Activated CD8-positive, alpha-beta T cell treated with anti-CD3 and anti-CD28 coated beads for 36 hours (primary cell): ENCODE measurements around the gene PPP2R2B. TPM values are rescaled to one million over a fixed set of nuclear protein-coding genes. Genes with fewer than 3 reads are reported as not detected.
"Not testable (repeated sequence)": the region's sequence is repeated elsewhere in the genome, so short reads cannot be mapped to it uniquely, and the experiment has no call there.

Experiments
- ATAC-seq: fragments of 200-7000 bp; cut with Tn5 transposase; one replicate; pipeline ENCODE4 v1.10.0; 2021; ENCODE audit warnings: mild to moderate bottlenecking, moderate library complexity
- CTCF ChIA-PET: fragments of 350-600 bp; sonication (Branson Sonifier 250); formaldehyde crosslinking; loops from one replicate; lab custom pipeline; 2021; ENCODE audit warnings: antibody characterized with exemption; lab: Charles Lee
- POLR2A ChIA-PET: fragments of 350-600 bp; sonication (Branson Sonifier 250); formaldehyde crosslinking; loops from one replicate; lab custom pipeline; 2021; ENCODE audit warnings: antibody characterized with exemption; lab: Charles Lee
- DNase-seq: peaks from one replicate; pipeline ENCODE4 v3.0.0-alpha.2; 2020
- H3K27ac Mint-ChIP-seq: one replicate; pipeline ENCODE4 v1.8.0; 2021; ENCODE audit warnings: mild to moderate bottlenecking, mixed read lengths
- H3K27me3 Mint-ChIP-seq: one replicate; pipeline ENCODE4 v1.8.0; 2021; ENCODE audit warnings: mixed read lengths
- H3K36me3 Mint-ChIP-seq: one replicate; pipeline ENCODE4 v1.8.0; 2021; ENCODE audit warnings: low read depth, mixed read lengths
- H3K4me1 Mint-ChIP-seq: one replicate; pipeline ENCODE4 v1.8.0; 2021; ENCODE audit warnings: low read depth, mixed read lengths
- H3K4me3 Mint-ChIP-seq: one replicate; pipeline ENCODE4 v1.8.0; 2021; ENCODE audit warnings: mild to moderate bottlenecking, moderate library complexity, mixed read lengths
- H3K9me3 Mint-ChIP-seq: one replicate; pipeline ENCODE4 v1.8.0; 2021; ENCODE audit warnings: mixed read lengths
- intact Hi-C: fragments of 100-400 bp; cut with micrococcal nuclease; formaldehyde crosslinking; loops from one replicate; pipeline ENCODE4 v1.10.0; 2022
- total RNA-seq, 2 experiments: library from RNA; stranded (reverse); gene quantifications; one replicate each; pipeline ENCODE4 v1.2.3, GENCODE V29; 2021
- TF ChIP-seq, protein P1 (sequence below): fragments of 200-600 bp; IDR thresholded peaks from one replicate; pipeline ENCODE4 v1.8.0; 2022; ENCODE audit warnings: antibody characterized with exemption, mild to moderate bottlenecking

The PPP2R2B gene
- total RNA-seq, 2 experiments from 2014 or later = 0.56 to 0.65 TPM

GRCh38 chr5:146562461-146562860 is 316.1 kb downstream of the PPP2R2B start:
- Mint-ChIP-seq H3K27me3 (peaks cover 3% of the 10 kb centered on the region), H3K36me3 (no peaks in the 10 kb centered on the region), H3K4me3 (no peak overlapping the region), H3K27ac (no peak overlapping the region), H3K4me1 (peaks cover 5% of the 10 kb centered on the region), H3K9me3 (no peaks in the 10 kb centered on the region)
- no peak for DNase-seq
- intact Hi-C loops = no loop called here
- ATAC-seq = no peak
- CTCF ChIA-PET = interaction anchor here (0.8 to 2.8 kb wide), 5 partner anchors 29 to 626 kb away, joined by 3 to 9 read pairs (median 4); no protein-coding TSS in a partner anchor
- POLR2A ChIA-PET = no interaction called here
- TF ChIP-seq, protein P1, sequence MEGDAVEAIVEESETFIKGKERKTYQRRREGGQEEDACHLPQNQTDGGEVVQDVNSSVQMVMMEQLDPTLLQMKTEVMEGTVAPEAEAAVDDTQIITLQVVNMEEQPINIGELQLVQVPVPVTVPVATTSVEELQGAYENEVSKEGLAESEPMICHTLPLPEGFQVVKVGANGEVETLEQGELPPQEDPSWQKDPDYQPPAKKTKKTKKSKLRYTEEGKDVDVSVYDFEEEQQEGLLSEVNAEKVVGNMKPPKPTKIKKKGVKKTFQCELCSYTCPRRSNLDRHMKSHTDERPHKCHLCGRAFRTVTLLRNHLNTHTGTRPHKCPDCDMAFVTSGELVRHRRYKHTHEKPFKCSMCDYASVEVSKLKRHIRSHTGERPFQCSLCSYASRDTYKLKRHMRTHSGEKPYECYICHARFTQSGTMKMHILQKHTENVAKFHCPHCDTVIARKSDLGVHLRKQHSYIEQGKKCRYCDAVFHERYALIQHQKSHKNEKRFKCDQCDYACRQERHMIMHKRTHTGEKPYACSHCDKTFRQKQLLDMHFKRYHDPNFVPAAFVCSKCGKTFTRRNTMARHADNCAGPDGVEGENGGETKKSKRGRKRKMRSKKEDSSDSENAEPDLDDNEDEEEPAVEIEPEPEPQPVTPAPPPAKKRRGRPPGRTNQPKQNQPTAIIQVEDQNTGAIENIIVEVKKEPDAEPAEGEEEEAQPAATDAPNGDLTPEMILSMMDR = no peak

DNA sequence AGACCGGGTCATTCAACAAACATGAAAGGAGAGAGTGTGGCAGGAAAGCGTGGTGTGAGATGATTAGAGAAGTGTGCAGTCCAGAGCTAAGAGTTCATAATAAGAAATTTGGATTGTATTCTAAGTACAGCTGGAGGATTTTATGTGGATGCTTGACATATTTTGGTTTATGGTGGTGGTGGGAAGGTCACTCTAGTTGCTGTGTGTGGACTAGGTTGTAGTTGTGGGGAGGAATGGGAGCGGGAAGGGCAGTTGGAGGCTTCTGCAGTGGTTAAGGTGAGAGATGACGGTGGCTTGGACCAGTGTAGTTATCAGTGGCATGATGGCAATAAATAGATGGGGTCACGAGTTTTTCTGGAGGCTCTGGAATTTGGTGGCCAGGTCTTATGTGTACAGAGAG is 316.8 kb downstream of the PPP2R2B start:
- POLR2A ChIA-PET = interaction anchor here (0.7 kb wide), 1 partner anchor 29 kb away, joined by 4 read pairs; no protein-coding TSS in a partner anchor

GRCh38 chr5:146560205-146560812 is 318.2 kb downstream of the PPP2R2B start:
- H3K9me3 Mint-ChIP-seq = no peaks in the 10 kb centered on the region
- ChIA-PET POLR2A (no interaction called here), CTCF (interaction anchor here (1.2 kb wide), 1 partner anchor 405 kb away, joined by 4 read pairs; no protein-coding TSS in a partner anchor)
- TF ChIP-seq, protein P1 = no peak
- intact Hi-C loops = no loop called here
- H3K27ac Mint-ChIP-seq = no peak overlapping the region
- no peak for DNase-seq
- no peak for ATAC-seq
- H3K4me1 Mint-ChIP-seq = no peaks in the 10 kb centered on the region
- H3K36me3 Mint-ChIP-seq = no peaks in the 10 kb centered on the region
- no peak overlapping the region for H3K4me3 Mint-ChIP-seq
- H3K27me3 Mint-ChIP-seq = peaks cover 3% of the 10 kb centered on the region

More for the DNA sequence above, 316.8 kb downstream of the PPP2R2B start:
- no peak for DNase-seq
- H3K9me3 Mint-ChIP-seq = no peaks in the 10 kb centered on the region
- H3K4me3 Mint-ChIP-seq = no peak overlapping the region
- no peak for ATAC-seq
- TF ChIP-seq, protein P1 = no peak
- intact Hi-C loops = no loop called here
- CTCF ChIA-PET = interaction anchor here (0.7 to 2.8 kb wide), 6 partner anchors 12 to 627 kb away, joined by 3 to 9 read pairs (median 4); no protein-coding TSS in a partner anchor
- H3K27ac Mint-ChIP-seq = no peak overlapping the region
- H3K36me3 Mint-ChIP-seq = no peaks in the 10 kb centered on the region
- H3K4me1 Mint-ChIP-seq = peaks cover 5% of the 10 kb centered on the region
- peaks cover 3% of the 10 kb centered on the region for H3K27me3 Mint-ChIP-seq

DNA sequence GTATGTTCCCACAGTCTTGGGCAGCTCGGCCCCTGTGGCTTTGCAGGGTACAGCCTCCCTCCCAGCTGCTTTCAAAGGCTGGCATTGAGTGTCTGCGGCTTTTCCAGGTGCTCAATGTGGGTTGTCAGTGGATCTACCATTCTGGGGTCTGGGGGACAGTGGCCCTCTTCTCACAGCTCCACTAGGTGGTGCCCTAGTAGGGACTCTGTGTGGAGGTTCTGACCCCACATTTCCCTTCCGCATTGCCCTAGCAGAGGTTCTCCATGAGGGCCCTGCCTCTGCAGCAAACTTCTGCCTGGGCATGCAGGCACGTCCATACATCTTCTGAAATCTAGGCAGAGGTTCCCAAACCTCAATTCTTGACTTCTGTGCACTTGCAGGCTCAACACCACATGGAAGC is 321.7 kb downstream of the PPP2R2B start:
- POLR2A ChIA-PET, CTCF ChIA-PET, intact Hi-C loops, H3K9me3 Mint-ChIP-seq, DNase-seq, H3K27ac Mint-ChIP-seq, ATAC-seq, H3K4me3 Mint-ChIP-seq, H3K4me1 Mint-ChIP-seq, H3K36me3 Mint-ChIP-seq, H3K27me3 Mint-ChIP-seq: not testable (repeated sequence)

DNA sequence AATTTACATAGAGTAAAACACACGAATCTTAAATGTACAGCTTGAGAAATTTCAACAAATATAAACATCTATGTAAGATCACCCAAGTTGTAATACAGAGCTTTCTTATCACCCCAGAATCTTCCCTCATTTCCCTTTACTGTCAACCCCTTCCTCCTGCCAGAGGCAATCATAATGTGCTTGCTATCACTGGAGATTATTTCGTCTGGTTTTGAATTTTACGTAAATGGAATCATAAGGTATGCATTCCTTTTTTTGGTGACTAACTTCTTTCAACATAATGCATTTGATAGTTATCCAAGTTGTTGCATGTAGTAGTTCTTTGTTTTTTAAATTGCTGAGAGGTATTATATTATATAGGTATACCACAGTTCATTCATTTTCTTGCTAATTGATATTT is 325.1 kb downstream of the PPP2R2B start:
- ChIA-PET POLR2A (no interaction called here), CTCF (interaction anchor here (1.0 to 3.1 kb wide), 4 partner anchors 11 to 412 kb away, joined by 3 to 14 read pairs (median 4); no protein-coding TSS in a partner anchor)
- intact Hi-C loops = no loop called here
- Mint-ChIP-seq H3K36me3 (no peaks in the 10 kb centered on the region), H3K27ac (no peak overlapping the region), H3K9me3 (no peaks in the 10 kb centered on the region), H3K27me3 (peaks cover 7% of the 10 kb centered on the region), H3K4me1 (no peaks in the 10 kb centered on the region), H3K4me3 (no peak overlapping the region)
- ATAC-seq (no peak), DNase-seq (no peak)
- TF ChIP-seq, protein P1 = no peak
